H9 (cell line): ENCODE results near the gene SEMA5A. TPM values are rescaled to one million over a fixed set of nuclear protein-coding genes. Genes with fewer than 3 reads are reported as not detected.

Experiments
- DNase-seq: peaks from one replicate; pipeline ENCODE4 v3.0.0-alpha.2; 2017
- H2AFZ ChIP-seq: one replicate; pipeline ENCODE4 v1.6.1; 2013; ENCODE audit warnings: mild to moderate bottlenecking, low read length, control low read depth, moderate library complexity
- H2AK5ac ChIP-seq: 2 replicates; pipeline ENCODE4 v1.6.1; 2013; ENCODE audit warnings: low read length, control low read depth, mixed read lengths; ENCODE audit not compliant: insufficient read length
- H2BK120ac ChIP-seq: one replicate; pipeline ENCODE4 v1.6.1; 2013; ENCODE audit warnings: low read depth, mild to moderate bottlenecking, low read length, control low read depth, inconsistent platforms; ENCODE audit not compliant: poor library complexity, severe bottlenecking
- H2BK12ac ChIP-seq: 2 replicates; pipeline ENCODE4 v1.6.1; 2013; ENCODE audit warnings: low read length, control low read depth, mixed read lengths, low read depth; ENCODE audit not compliant: insufficient read length
- H2BK15ac ChIP-seq: 2 replicates; pipeline ENCODE4 v1.6.1; 2013; ENCODE audit warnings: low read depth, low read length, control low read depth
- H2BK20ac ChIP-seq: one replicate; pipeline ENCODE4 v1.6.1; 2013; ENCODE audit warnings: low read depth, mild to moderate bottlenecking, low read length, control low read depth, inconsistent platforms; ENCODE audit not compliant: poor library complexity, severe bottlenecking
- H2BK5ac ChIP-seq: 2 replicates; pipeline ENCODE4 v1.6.1; 2013; ENCODE audit warnings: low read length, control low read depth, mixed read lengths; ENCODE audit not compliant: insufficient read length
- H3K14ac ChIP-seq: 2 replicates; pipeline ENCODE4 v1.6.1; 2013; ENCODE audit warnings: low read length, control low read depth; ENCODE audit not compliant: insufficient read depth
- H3K18ac ChIP-seq: 2 replicates; pipeline ENCODE4 v1.6.1; 2013; ENCODE audit warnings: low read depth, mild to moderate bottlenecking, mixed read lengths, low read length, control low read depth; ENCODE audit not compliant: insufficient read length
- H3K23ac ChIP-seq: 2 replicates; pipeline ENCODE4 v1.6.1; 2013; ENCODE audit warnings: low read length, control low read depth, mixed read lengths, low read depth; ENCODE audit not compliant: insufficient read length
- H3K23me2 ChIP-seq: 2 replicates; pipeline ENCODE4 v1.6.1; 2013; ENCODE audit warnings: low read depth, mild to moderate bottlenecking, mixed read lengths, low read length, control low read depth; ENCODE audit not compliant: insufficient read length, poor library complexity, severe bottlenecking
- H3K27ac ChIP-seq: 2 replicates; pipeline ENCODE4 v1.5.1; 2013; ENCODE audit warnings: low read length, control low read depth, mixed read lengths, low read depth; ENCODE audit not compliant: insufficient read length
- H3K27me3 ChIP-seq: 2 replicates; pipeline ENCODE4 v1.6.1; 2013; ENCODE audit warnings: low read length, control low read depth, inconsistent platforms; ENCODE audit not compliant: insufficient read depth
- H3K4ac ChIP-seq: 2 replicates; pipeline ENCODE4 v1.6.1; 2013; ENCODE audit warnings: low read depth, mild to moderate bottlenecking, control low read depth, inconsistent platforms, low read length, moderate library complexity
- H3K4me1 ChIP-seq: 2 replicates; pipeline ENCODE4 v1.6.1; 2013; ENCODE audit warnings: low read length, control low read depth, inconsistent platforms; ENCODE audit not compliant: insufficient read depth
- H3K4me2 ChIP-seq: 2 replicates; pipeline ENCODE4 v1.6.1; 2013; ENCODE audit warnings: low read length, control low read depth, mixed read lengths; ENCODE audit not compliant: insufficient read length, insufficient read depth
- H3K56ac ChIP-seq: 2 replicates; pipeline ENCODE4 v1.6.1; 2013; ENCODE audit warnings: low read depth, mild to moderate bottlenecking, mixed read lengths, low read length, control low read depth; ENCODE audit not compliant: insufficient read length
- H3K79me1 ChIP-seq: 2 replicates; pipeline ENCODE4 v1.6.1; 2013; ENCODE audit warnings: low read depth, mild to moderate bottlenecking, moderate library complexity, low read length, control low read depth, inconsistent platforms; ENCODE audit not compliant: insufficient read depth, poor library complexity, severe bottlenecking
- H3K79me2 ChIP-seq: 2 replicates; pipeline ENCODE4 v1.6.1; 2013; ENCODE audit warnings: low read length, control low read depth, inconsistent platforms; ENCODE audit not compliant: insufficient read depth
- H3K9ac ChIP-seq: 2 replicates; pipeline ENCODE4 v1.6.1; 2013; ENCODE audit warnings: low read length, control low read depth, mixed read lengths; ENCODE audit not compliant: insufficient read length; ENCODE audit errors: extremely low read depth
- H3K9me3 ChIP-seq: one replicate; pipeline ENCODE4 v1.6.1; 2013; ENCODE audit warnings: low read depth, low read length, inconsistent platforms; ENCODE audit not compliant: control insufficient read depth
- H3T11ph ChIP-seq: one replicate; pipeline ENCODE4 v1.6.1; 2013; ENCODE audit warnings: mild to moderate bottlenecking, low read length, control low read depth, inconsistent platforms
- H4K20me1 ChIP-seq: one replicate; pipeline ENCODE4 v1.6.1; 2013; ENCODE audit not compliant: control insufficient read depth, insufficient read length, insufficient read depth
- H4K5ac ChIP-seq: 2 replicates; pipeline ENCODE4 v1.6.1; 2013; ENCODE audit warnings: low read depth, mild to moderate bottlenecking, mixed read lengths, low read length, control low read depth; ENCODE audit not compliant: insufficient read length
- H4K8ac ChIP-seq: replicated peaks from 2 replicates; pipeline ENCODE4 v1.6.1; 2013; ENCODE audit warnings: low read length, control low read depth, mixed read lengths, low read depth; ENCODE audit not compliant: insufficient read length
- H4K91ac ChIP-seq: 2 replicates; pipeline ENCODE4 v1.6.1; 2013; ENCODE audit warnings: low read depth, mild to moderate bottlenecking, moderate library complexity, mixed read lengths, low read length, control low read depth; ENCODE audit not compliant: insufficient read length
- H3K27ac Mint-ChIP-seq, 3 experiments: 2 replicates in 2 of 3; 3 replicates in 1 of 3; pipeline ENCODE4 v1.8.0; 2020 to 2021; ENCODE audit warnings: mixed read lengths in 3 of 3, mild to moderate bottlenecking in 1 of 3, moderate library complexity in 1 of 3
- H3K27me3 Mint-ChIP-seq: 2 replicates; pipeline ENCODE4 v1.8.0; 2021; ENCODE audit warnings: low read depth, mild to moderate bottlenecking, moderate library complexity, mixed read lengths
- H3K36me3 Mint-ChIP-seq, 3 experiments: 2 replicates in 2 of 3; 3 replicates in 1 of 3; pipeline ENCODE4 v1.8.0; 2020 to 2021; ENCODE audit warnings: low read depth in 3 of 3, mixed read lengths in 3 of 3; ENCODE audit not compliant: insufficient read depth in 1 of 3
- H3K4me1 Mint-ChIP-seq, 2 experiments: 2 replicates each; pipeline ENCODE4 v1.8.0; 2020; ENCODE audit warnings: mixed read lengths in 2 of 2
- H3K4me3 Mint-ChIP-seq, 2 experiments: 2 replicates in 1 of 2; 3 replicates in 1 of 2; pipeline ENCODE4 v1.8.0; 2020 to 2021; ENCODE audit warnings: mild to moderate bottlenecking in 2 of 2, mixed read lengths in 2 of 2, moderate library complexity in 1 of 2
- H3K9me3 Mint-ChIP-seq, 2 experiments: 2 replicates in 1 of 2; 3 replicates in 1 of 2; pipeline ENCODE4 v1.8.0; 2020; ENCODE audit warnings: mild to moderate bottlenecking in 2 of 2, mixed read lengths in 2 of 2, moderate library complexity in 1 of 2
- CTCF ChIP-seq: fragments of 200-600 bp; sonication (generic); conservative IDR thresholded peaks from 3 replicates; pipeline ENCODE4 v1.8.0; 2021; ENCODE audit warnings: antibody characterized with exemption, mild to moderate bottlenecking
- WGBS: extraction: QIAGEN DNeasy Blood & Tissue Kit; methylation state at CpG from one replicate; pipeline ENCODE4 v1.1.7; 2013; ENCODE audit warnings: missing lambda C conversion rate, low lambda C conversion rate, mixed read lengths; ENCODE audit not compliant: insufficient read length; ENCODE audit errors: extremely low coverage; 5-methylcytosine and 5-hydroxymethylcytosine counted together
- total RNA-seq: library from RNA; stranded (reverse); gene quantifications from 2 replicates; pipeline ENCODE4 v1.2.1, GENCODE V29; 2021

The SEMA5A gene
- total RNA-seq, 1 experiment from 2014 or later, result 4.3 TPM

- no peak overlapping the region for H2BK15ac ChIP-seq
- H3K56ac ChIP-seq, result no peak overlapping the region
- H3K23me2 ChIP-seq, result no peaks in the 10 kb centered on the region
- no peak overlapping the region for H2BK120ac ChIP-seq
- Mint-ChIP-seq H3K9me3 (peaks cover 15 to 16% of the 10 kb centered on the region in 2 experiments), H3K4me3 (no peak overlapping the region), H3K36me3 (peaks cover 8 to 22% (median 22%) of the 10 kb centered on the region in 3 experiments), H3K4me1 (peaks cover 6 to 15% of the 10 kb centered on the region in 2 experiments), H3K27ac (peak overlapping the region in 1 of 3 experiments; percentile 15; a peak in 2 of 7 replicates), H3K27me3 (peaks cover 1% of the 10 kb centered on the region; the same call in 1 of the 2 replicates)
- H3K18ac ChIP-seq, result no peak overlapping the region
- no peak overlapping the region for H3K4ac ChIP-seq
- no peaks in the 10 kb centered on the region; the same call in 1 of the 2 replicates for H3K4me1 ChIP-seq
- no peak overlapping the region for H3K23ac ChIP-seq
- no peak overlapping the region for H4K5ac ChIP-seq
- H3K9me3 ChIP-seq, result no peaks in the 10 kb centered on the region
- H3T11ph ChIP-seq, result no peak overlapping the region
- WGBS, result no CpG with 5 or more reads among the region's 2 CpGs
- H4K20me1 ChIP-seq, result no peaks in the 10 kb centered on the region
- H3K27me3 ChIP-seq, result no peaks in the 10 kb centered on the region
- no peak overlapping the region for H2BK20ac ChIP-seq
- H3K9ac ChIP-seq, result no peak overlapping the region
- H4K8ac ChIP-seq, result no peak overlapping the region
- no peak for TF ChIP-seq CTCF
- H2BK5ac ChIP-seq, result no peak overlapping the region
- H2BK12ac ChIP-seq, result no peak overlapping the region
- no peak overlapping the region for H3K14ac ChIP-seq
- no peak overlapping the region for H3K4me2 ChIP-seq
- H4K91ac ChIP-seq, result no peak overlapping the region
- H3K27ac ChIP-seq, result no peak overlapping the region
- DNase-seq, result no peak
- H2AK5ac ChIP-seq, result no peak overlapping the region
- no peaks in the 10 kb centered on the region for H3K79me2 ChIP-seq
- H3K79me1 ChIP-seq, result no peaks in the 10 kb centered on the region
- no peak overlapping the region for H2AFZ ChIP-seq
Measured at GRCh38 chr5:9473624-9474023, 72.3 kb downstream of the SEMA5A start.
